Endothelial cell of umbilical vein (primary cell): ENCODE data around the gene RAB7B.

Source experiments
- EZH2 ChIP-seq: IDR thresholded peaks from 2 replicates; pipeline ENCODE4 v1.6.1; 2012; ENCODE audit warnings: borderline replicate concordance, low read depth, mild to moderate bottlenecking, moderate library complexity, low read length, inconsistent platforms; ENCODE audit not compliant: severe bottlenecking
- FOS ChIP-seq: IDR thresholded peaks from 2 replicates; pipeline ENCODE4 v1.6.1; 2011; ENCODE audit warnings: mild to moderate bottlenecking, low read length, moderate library complexity, borderline replicate concordance; ENCODE audit not compliant: insufficient read depth
- GATA2 ChIP-seq: IDR thresholded peaks from 2 replicates; pipeline ENCODE4 v1.7.0; 2011; ENCODE audit warnings: low read depth, mild to moderate bottlenecking, moderate library complexity, mixed read lengths, low read length; ENCODE audit not compliant: insufficient read length, insufficient read depth
- JUN ChIP-seq: IDR thresholded peaks from 2 replicates; pipeline ENCODE4 v1.6.1; 2011; ENCODE audit warnings: borderline replicate concordance, low read depth; ENCODE audit not compliant: insufficient read length, insufficient read depth
- MYC ChIP-seq: IDR thresholded peaks from one replicate; pipeline ENCODE4 v1.6.1; 2011; ENCODE audit warnings: mild to moderate bottlenecking, low read depth, low read length
- POLR2A ChIP-seq: IDR thresholded peaks from 2 replicates; pipeline ENCODE4 v1.6.1; 2012; ENCODE audit warnings: low read depth, mild to moderate bottlenecking, control low read depth, low read length
- POLR2AphosphoS5 ChIP-seq: IDR thresholded peaks from 2 replicates; pipeline ENCODE4 v1.6.1; 2012; ENCODE audit warnings: low read depth, mild to moderate bottlenecking, control low read depth, low read length, moderate library complexity; ENCODE audit not compliant: insufficient read depth
- TF ChIP-seq, protein P1 (sequence below): IDR thresholded peaks from 2 replicates; pipeline ENCODE4 v1.6.1; 2011; ENCODE audit not compliant: insufficient read depth, insufficient read length
- TF ChIP-seq, protein P2 (sequence below), 2 donors: IDR thresholded peaks; 1 replicate in 1 of 2; 2 replicates in 1 of 2; pipeline ENCODE4 v1.5.1; 2011; ENCODE audit warnings: low read length in 2 of 2, mild to moderate bottlenecking in 2 of 2, moderate library complexity in 2 of 2, control low read depth in 1 of 2, inconsistent platforms in 1 of 2, low read depth in 1 of 2; ENCODE audit not compliant: insufficient read depth in 1 of 2; ENCODE audit errors: extremely low read depth in 1 of 2

DNA sequence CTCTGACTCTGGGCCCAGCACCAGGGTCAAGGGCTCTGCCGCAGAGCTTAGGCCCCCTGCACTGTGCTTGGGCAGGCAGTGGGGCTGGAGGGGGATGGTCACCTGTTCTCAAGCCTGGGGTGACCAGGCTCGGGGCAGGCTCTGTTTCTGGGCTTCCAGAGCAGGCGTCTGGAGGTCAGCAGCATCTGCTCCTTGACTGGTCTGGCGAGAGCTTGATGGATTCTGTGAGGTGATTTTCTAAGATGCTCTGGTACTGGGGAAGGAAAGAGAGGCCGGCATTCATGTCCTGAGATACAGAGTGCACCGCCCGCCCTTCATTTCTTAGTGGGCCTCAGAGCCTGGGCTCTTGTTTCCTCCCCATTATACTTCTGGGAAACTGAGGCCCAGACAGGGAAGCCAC lies 24.5 kb downstream of the RAB7B start:
- TF ChIP-seq, protein P1, sequence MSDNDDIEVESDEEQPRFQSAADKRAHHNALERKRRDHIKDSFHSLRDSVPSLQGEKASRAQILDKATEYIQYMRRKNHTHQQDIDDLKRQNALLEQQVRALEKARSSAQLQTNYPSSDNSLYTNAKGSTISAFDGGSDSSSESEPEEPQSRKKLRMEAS = no peak
- TF ChIP-seq, protein P2, sequence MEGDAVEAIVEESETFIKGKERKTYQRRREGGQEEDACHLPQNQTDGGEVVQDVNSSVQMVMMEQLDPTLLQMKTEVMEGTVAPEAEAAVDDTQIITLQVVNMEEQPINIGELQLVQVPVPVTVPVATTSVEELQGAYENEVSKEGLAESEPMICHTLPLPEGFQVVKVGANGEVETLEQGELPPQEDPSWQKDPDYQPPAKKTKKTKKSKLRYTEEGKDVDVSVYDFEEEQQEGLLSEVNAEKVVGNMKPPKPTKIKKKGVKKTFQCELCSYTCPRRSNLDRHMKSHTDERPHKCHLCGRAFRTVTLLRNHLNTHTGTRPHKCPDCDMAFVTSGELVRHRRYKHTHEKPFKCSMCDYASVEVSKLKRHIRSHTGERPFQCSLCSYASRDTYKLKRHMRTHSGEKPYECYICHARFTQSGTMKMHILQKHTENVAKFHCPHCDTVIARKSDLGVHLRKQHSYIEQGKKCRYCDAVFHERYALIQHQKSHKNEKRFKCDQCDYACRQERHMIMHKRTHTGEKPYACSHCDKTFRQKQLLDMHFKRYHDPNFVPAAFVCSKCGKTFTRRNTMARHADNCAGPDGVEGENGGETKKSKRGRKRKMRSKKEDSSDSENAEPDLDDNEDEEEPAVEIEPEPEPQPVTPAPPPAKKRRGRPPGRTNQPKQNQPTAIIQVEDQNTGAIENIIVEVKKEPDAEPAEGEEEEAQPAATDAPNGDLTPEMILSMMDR (IDR thresholded peaks at IDR 0.05; ENCODE audit: extremely low read depth in 1 of 2, insufficient read depth in 1 of 2, low read depth in 1 of 2, low read length in 2 of 2) = no peak
- TF ChIP-seq EZH2 = no peak
- TF ChIP-seq POLR2A = no peak
- TF ChIP-seq POLR2AphosphoS5 = no peak
- no peak for TF ChIP-seq FOS
- no peak for TF ChIP-seq MYC
- no peak for TF ChIP-seq JUN
- TF ChIP-seq GATA2 = no peak
